CD4-positive, alpha-beta T cell treated with Interferon gamma for 1 hour (primary cell): Measurements from ENCODE around the gene MIA.
A peak's percentile ranks its signal among the peaks of the same experiment; 100 is the strongest.
"Not testable (repeated sequence)": the region's sequence is repeated elsewhere in the genome, so short reads cannot be mapped to it uniquely, and the experiment has no call there.

Experiments used
- DNase-seq: peaks from one replicate; pipeline ENCODE4 v3.0.0-alpha.2; 2020

Gene MIA

DNA sequence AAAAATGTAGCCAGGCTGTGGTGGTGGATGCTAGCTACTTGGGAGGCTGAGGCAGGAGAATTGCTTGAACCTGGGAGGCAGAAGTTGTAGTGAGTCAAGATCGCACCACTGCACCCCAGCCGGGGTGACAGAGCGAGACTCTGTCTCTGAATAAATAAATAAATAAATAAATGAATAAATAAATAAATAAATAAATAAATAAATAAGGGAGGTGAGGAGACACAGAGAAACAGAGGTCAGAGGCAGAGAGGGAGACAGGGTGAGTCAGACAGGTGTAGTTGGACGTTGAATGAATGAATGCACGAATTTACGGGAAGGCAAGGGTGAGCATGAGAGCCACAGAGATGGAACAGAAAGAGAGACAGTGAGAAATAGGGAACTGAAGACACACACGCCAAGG lies 5.8 kb downstream of the MIA start:
- DNase-seq: no peak

DNA sequence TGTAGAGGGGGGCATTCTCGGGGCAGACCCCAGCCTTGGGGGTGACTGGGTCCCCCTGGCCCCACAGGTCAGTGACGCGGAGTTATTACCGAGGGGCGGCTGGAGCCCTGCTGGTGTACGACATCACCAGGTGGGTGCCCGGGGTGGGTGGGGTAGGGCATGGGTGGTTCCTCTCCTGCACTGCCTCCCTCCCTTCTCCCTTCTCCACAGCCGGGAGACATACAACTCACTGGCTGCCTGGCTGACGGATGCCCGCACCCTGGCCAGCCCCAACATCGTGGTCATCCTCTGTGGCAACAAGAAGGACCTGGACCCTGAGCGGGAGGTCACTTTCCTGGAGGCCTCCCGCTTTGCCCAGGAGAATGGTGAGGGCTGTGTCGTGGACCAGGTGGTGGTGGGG lies 8.4 kb downstream of the MIA start:
- DNase-seq: no peak

DNA sequence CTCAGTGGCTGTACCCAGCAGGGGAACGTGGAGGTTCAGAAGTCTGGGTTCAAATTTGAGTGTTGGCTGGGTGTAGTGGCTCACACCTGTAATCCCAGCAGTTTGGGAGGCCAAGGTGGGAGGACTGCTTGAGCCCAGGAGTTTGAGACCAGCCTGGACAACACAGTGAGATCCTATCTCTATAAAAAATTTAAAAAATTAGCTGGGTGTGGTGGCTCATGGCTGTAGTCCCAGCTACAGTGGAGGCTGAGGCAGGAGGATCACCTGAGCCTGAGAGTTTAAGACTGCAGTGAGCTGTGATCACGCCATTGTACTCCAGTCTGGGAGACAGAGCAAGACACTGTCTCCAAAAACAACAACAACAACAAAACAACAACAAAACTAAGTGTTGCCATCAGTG lies 8.8 kb downstream of the MIA start:
- DNase-seq: not testable (repeated sequence)

DNA sequence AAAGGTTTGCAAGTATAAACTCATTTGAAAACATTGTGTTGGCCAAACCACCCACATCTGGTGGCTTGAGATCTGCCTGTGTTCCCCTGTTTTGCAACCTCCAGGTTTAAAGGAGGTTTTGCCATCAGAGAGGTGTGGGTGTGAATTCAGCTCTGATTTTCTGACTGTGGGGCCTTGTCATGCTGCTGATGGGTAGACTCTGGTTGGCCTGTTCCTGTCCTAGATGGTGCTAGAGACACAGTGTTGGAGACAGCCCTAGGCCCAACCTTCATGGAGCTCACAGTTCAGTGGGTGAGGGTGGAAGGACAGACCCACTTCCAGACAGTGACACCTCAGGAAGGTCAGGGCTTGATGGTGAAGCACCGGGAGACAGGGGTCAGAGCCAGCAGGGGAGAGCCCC lies 10.2 kb downstream of the MIA start:
- DNase-seq: no peak

DNA sequence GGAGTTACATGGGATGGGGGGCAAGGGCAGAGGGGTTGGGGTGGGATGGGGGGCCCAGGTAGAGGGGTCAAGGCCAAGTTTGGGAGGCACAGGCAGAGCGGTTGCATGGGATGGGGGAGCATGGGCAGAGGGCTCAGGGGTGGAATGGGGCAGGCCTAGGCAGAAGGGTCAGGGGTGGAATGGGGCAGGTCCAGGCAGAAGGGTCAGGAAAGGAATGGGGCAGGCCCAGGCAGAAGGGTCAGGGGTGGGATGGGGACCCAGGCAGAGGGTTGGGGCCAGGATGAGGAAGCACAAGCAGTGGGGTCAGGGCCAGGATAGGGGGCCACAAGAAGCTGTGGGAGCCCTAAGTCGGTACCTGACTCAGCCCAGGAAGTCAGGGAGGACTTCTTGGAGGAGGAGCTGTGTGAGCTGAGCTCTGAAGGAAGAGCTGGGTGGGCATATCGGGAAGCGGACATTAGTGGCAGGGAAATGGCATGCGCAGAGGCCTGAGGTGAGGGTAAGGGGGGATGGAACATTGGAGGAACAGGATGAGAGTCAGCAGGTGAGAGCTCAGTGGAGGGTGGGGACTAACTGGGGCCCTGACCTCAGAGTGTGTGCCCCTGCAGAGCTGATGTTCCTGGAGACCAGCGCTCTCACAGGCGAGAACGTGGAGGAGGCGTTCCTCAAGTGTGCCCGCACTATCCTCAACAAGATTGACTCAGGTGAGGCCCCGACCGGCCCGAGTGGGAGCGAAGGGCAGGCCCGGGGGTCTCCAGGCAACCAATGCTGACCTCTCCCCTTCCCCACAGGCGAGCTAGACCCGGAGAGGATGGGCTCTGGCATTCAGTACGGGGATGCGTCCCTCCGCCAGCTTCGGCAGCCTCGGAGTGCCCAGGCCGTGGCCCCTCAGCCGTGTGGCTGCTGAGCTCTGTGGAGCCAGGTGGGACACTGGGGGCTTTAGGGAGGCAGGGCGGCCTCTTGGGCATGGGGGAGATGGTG lies 11.0 kb downstream of the MIA start:
- DNase-seq: no peak

DNA sequence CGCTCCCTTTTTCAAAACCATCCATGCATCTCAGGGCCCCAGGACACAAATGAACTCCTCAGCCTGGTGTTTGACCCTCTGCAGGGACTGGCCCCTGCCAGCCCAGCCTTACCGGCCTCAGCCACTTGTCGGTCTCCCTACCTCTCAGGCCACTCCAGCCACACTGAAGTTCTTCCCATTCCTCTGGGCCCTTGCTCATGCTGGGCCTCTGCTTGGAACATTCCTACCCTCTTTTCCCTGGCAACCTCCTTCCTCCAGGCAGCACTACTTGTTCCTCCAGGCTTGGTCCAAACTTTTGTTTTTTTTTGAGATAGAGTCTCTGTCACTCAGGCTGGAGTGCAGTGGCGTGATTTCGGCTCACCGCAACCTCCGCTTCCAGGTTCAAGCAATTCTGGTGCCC lies 16.0 kb downstream of the MIA start:
- DNase-seq: no peak

DNA sequence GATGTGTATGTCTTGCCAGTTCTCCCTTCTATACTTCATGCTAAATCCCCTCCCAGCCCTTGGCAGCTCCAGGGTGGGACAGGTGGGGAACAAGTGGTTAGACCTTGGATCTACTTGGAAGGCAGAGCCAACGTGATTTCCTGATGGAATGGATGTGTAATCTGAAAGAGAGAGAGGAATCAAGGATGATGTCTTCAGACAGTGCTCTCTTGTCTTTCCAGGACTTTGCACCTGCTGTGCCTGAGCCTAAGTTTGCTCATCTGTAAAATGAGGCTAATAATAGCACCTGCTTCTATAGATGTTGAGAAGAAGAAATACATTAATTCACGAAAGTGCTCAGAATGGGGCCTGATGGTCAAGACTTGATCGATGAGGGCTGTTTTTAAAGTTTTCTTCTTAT lies 16.7 kb downstream of the MIA start:
- no peak for DNase-seq

DNA sequence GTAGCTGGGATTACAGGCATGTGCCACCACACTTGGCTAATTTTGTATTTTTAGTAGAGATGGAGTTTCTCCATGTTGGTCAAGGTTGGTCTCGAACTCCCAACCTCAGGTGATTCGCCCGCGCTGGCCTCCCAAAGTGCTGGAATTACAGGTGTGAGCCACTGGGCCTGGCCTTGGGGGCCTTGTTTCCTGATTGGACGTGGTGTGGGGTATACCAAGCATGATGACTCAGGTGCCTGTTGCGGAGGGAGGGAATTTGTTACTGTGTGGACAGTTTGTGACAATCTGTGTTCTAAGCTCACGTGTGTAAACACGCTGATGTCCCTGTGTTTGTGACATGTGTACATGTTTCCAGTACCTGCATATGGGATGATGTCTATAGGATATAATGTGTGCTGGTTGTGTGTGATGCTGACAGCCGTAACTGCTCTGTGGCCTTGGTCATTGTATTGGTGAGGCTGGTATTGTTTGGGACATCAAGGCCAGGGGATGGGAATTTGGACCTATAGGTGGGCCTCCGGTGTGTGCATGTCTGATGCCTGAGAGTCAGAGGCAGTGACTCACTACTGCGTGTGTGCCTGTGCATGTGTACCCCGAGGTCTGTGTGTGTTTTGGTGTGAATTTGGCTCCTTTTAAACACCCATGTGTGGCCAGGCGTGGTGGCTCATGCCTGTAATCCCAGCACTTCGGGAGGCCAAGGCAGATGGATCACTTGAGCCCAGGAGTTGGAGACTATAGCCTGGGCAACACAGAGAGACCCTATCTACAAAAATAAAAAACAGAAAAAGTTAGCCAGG lies 22.0 kb downstream of the MIA start:
- DNase-seq: no peak

DNA sequence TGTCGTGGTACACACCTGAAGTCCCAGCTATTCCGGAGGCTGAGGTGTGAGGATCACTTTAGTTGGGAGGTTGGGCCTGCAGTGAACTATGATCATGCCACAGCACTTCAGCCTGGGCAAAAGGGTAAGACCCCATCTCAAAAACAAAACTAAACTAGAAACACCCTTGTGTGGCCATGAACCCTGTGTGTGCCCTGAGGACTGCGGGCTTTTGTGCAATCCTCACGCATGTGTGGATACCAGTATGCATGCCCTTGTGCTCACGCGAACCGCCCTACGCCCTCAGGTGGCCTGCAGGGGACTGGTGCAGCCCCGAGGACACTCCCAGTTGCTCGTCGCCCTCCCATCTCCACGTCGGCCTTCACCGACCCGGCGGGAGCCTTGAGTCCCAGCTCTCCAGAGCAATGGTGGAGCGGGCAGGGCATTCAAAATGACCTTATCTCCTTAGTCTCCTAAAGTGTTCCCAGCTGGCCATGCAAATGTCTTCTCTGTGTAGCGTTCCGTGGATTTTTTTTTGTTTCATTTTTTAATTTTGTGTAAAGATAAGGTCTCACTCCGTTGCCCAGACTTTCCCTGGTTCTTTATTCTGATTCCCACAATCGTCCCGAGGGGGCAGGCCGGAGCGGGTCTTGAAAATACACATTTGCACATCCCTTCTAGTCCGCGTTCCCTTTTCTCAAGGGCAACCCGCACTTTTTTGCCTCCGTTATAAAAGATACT lies 22.8 kb downstream of the MIA start:
- DNase-seq: peak; percentile 79

DNA sequence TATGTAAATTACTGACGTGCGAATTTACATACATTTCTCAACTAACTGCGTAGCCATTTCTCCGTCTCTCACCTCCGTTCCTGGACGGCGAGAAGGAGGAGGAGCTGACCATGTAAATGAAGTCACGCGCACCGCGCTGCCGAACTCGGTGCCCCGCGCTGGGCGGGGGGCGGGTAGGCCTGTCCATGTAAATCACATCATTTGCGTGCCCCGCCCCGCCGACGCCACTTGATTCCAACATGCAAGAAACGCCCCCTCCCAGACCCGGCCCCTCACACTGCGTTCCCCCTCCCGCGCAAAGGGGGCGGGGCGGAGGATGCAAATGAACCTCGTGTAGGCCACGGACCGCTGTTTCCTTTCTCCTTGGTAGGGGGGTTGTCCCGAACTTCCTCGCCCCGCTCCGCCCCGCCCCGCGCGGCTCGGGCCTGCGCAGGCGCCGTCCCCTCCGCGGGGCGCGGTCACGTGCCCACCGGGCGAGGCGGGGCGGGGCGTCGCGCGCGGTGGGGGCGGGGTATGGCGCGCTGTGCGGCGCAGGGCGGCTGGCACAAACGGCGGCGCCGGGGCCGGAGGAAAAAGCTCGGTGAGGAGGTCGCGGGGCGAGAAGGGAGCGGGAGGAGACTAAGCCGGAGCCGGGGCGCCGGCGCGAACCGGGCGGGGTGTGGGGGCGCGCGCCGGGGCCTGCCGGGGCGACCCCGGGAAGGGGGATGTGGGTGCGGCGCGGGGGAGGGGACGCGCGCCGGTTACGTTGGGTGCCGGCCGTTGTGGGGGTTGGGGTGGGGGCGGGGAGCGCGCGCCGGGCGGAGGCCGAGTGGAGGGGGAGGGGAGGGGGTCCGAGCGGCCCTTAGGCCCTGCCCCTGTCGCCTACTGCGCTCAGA lies 23.6 kb downstream of the MIA start, which contains the start of gene EGLN2:
TSS of gene EGLN2 (plus strand) at position 509 of the 875 bp plus-strand sequence. CDS start 1,382 bp downstream, outside the sequence.
- peak; percentile 100 for DNase-seq

DNA sequence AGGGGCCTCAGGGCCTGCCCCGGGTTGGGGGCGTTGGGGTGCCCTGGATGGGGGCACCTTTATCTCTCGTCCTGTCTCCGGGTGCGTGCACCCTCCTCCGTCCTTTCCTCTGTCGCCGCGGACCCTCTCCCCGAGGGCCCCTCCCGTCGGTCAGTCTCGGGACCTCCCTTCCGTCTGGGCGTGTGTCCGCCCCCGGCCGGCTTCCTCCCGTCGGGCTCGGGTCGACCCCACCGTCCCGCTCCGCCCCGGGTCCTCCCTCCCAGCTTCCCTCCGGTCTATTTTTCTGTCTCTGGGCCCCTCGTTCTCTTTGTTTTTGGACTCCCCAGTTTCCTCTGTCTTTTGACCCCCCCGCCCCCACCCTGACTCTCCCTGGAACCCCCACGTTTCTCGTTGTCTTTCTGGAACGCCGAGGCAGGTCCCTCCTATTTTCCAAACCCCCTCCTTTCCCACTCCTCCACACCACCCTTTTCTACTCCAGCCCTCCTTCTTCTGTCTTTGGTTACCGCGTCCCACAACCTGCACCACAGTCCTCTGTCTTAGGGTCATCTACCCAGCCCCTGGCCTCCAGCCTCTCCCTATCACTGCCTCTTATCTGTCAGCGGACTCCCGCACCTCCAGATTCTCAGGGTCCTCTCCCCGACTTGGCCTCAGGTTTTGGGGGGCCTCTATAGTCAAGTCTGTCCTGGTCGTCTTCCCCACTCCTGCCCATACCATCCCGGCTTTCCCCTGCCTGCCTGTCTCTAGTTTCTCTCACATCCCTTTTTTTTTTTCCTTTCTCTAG lies 24.4 kb downstream of the MIA start:
- no peak for DNase-seq

DNA sequence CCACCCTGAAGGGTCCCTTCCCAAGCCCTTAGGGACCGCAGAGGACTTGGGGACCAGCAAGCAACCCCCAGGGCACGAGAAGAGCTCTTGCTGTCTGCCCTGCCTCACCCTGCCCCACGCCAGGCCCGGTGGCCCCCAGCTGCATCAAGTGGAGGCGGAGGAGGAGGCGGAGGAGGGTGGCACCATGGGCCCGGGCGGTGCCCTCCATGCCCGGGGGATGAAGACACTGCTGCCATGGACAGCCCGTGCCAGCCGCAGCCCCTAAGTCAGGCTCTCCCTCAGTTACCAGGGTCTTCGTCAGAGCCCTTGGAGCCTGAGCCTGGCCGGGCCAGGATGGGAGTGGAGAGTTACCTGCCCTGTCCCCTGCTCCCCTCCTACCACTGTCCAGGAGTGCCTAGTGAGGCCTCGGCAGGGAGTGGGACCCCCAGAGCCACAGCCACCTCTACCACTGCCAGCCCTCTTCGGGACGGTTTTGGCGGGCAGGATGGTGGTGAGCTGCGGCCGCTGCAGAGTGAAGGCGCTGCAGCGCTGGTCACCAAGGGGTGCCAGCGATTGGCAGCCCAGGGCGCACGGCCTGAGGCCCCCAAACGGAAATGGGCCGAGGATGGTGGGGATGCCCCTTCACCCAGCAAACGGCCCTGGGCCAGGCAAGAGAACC lies 25.1 kb downstream of the MIA start:
- no peak for DNase-seq

DNA sequence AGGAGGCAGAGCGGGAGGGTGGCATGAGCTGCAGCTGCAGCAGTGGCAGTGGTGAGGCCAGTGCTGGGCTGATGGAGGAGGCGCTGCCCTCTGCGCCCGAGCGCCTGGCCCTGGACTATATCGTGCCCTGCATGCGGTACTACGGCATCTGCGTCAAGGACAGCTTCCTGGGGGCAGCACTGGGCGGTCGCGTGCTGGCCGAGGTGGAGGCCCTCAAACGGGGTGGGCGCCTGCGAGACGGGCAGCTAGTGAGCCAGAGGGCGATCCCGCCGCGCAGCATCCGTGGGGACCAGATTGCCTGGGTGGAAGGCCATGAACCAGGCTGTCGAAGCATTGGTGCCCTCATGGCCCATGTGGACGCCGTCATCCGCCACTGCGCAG lies 25.7 kb downstream of the MIA start:
- DNase-seq: no peak

DNA sequence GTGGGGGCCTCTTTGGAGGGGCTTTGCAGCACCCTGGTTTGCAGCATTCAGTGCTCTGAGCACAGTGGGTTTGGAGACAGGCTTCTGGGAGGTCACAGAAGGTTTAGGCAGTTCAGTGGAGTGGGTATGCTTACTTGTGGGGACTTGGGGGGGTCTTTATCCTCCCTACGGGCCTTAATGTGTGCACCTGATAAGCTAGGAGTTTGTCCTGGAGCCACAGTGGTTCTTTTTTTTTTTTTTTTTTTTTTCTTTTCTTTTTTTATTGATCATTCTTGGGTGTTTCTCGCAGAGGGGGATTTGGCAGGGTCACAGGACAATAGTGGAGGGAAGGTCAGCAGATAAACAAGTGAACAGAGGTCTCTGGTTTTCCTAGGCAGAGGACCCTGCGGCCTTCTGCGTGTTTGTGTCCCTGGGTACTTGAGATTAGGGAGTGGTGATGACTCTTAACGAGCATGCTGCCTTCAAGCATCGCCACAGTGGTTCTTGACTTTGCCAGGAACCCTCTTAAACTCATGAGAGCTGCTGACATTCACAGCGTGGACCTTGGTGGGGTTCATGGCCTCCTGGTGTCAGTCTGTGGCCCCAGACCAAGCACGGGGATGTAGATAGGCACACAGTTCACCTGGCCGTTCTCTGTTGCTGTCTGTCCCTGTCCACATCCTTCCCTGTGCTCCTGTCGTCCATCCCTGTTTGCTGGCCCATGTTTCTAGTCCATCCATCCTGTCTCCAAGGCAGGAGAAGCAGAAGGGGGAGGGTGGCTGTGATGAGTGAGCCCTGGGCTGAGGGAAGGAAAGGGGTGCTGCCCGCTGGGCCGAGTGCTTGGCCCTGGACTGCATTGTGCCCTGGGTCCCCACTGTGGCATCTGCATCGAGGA lies 26.3 kb downstream of the MIA start:
- no peak for DNase-seq

DNA sequence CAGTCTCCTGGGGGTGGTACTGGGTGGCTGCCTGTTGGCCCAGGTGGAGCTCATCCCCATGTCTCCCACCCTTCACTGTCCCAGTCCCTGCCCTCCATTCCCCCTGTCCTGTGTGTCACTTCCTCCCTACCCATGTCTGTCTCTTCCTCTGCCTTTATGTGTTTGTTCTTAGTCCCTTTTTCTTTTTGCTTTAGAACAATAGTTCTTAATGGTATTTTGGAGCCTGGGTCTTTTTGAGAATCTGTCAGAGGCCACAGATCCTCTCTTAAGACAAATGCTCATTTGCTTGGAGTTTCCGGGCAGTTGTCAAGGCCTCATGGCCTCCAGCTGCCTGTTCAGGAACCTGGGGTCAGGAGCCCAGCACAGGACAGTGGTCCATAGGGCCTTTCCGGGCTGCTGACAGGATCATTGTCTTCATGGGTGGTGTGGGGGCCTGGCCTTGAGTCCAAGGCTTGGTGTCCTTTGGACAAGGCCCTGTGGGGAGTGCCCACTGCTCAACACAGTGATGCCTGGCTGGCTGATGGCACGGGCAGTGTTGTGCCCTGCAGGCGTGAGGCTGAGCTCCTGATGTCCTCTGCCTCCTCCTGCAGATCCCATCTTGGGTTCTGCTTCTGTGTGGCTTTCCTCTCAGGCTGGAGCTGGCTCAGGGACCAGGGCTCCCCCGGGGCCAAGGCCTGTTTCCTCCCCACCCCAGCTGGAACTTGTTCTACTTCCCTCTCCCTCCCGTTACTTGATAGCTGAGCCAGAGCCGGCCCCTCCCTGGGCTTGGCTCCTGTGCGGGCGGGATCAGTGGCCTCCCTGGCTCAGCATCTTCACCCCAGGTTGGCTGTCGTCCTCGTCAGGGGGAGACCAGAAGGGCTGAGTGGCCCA lies 27.2 kb downstream of the MIA start:
- no peak for DNase-seq

DNA sequence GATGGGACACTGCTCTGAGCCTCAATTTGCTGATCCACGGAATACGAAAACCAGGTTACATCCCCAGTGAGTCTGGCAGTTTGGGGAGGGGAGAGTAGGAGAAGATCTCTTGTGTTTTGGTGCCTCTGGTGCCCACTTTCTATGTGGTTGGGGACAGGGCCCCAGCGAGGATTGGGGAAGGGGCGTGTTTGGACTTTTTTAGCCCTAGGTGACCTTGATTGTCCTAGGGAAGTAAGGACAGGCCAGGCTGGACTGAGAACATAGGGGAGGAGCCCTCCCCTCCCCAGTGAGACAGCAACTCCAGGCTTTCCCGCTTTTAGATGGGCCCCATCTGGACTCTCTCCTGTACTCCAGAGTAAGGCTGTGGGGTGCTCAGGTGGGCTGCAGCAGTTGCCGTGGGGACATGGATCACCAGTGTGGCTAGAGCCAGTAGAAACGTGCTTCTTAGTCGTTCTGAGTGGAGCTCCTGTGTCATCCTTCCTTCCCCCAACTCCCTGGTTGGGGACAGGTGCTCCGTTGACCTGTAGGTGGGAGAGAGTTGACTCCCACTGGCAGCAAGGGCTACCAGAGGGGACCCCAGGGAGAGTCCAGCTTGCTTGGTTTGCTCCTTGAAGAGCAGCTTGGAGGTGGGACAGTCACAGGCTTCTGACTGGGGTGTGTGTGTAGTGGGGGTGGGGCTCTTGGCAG lies 28.0 kb downstream of the MIA start:
- no peak for DNase-seq

DNA sequence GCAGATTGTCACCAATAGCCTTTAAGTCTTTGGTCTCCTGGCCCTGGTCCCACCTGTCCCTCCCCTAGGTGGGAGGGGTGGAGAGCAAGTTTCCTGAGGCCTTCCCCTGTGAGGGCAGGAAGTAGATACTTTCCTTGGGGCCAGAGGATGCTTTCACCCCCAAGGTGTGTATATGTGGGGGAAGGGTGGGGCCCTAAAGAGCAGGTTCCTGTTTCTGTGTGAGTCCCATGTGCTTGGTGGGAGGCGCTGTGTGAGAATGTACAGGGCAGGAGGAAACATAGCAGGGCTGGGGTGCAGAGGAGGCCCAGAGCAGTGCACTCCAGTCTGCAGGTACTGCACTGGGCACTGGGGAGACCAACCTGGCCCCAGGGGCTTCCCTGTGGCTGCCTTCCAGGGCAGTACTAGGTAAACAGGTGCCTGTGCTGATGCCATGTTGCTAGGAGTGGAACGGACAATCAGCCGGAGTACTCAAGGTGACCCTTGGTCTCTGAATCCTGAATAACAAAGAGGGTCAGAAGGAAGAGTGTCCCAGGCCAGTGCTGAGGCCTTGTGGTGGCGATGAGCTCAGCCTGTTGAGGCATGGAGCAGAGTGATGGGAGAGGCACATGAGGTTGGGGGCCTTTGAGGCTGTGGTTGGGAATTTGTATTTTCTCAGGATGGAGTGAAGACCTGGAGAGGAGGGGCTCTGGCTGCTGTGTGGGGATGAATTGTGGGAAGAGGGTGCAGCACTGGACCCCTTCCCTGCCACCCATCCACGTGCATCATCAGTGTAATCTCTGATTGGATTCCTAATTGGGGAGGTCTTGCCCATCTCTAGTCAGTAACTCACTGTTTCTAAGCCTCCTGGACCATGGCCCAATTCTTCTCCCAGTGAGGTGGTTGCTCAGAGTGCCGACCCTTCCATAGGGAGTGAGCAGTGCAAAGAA lies 28.8 kb downstream of the MIA start:
- DNase-seq: peak; percentile 86
